CD14-positive monocyte (primary cell): ENCODE measurements around the gene ORAI2. TPM values are rescaled to one million over a fixed set of nuclear protein-coding genes. Genes with fewer than 3 reads are reported as not detected.

Source experiments
- DNase-seq, 3 donors: peaks; one replicate each; pipeline ENCODE4 v3.0.0-alpha.2; 2011 to 2022
- H2AFZ ChIP-seq: 2 replicates; pipeline ENCODE4 v1.6.0; 2012; ENCODE audit warnings: mild to moderate bottlenecking, low read depth, low read length, inconsistent platforms; ENCODE audit not compliant: insufficient read depth, poor library complexity, severe bottlenecking
- H3K27ac ChIP-seq, 2 donors: 1 replicate in 1 of 2; 2 replicates in 1 of 2; pipeline ENCODE4 v1.5.1; 2012 to 2013; ENCODE audit warnings: low read length in 2 of 2, control low read depth in 1 of 2, inconsistent platforms in 1 of 2, low read depth in 1 of 2, mild to moderate bottlenecking in 1 of 2
- H3K27me3 ChIP-seq, 2 donors: one replicate each; pipeline versions ENCODE4 v1.6.0 to v1.6.1; 2011 to 2013; ENCODE audit warnings: low read length in 2 of 2; ENCODE audit not compliant: control insufficient read depth in 2 of 2, insufficient read depth in 2 of 2
- H3K36me3 ChIP-seq, 2 donors: replicated peaks in 1 of 2; 1 replicate in 1 of 2; 2 replicates in 1 of 2; pipeline versions ENCODE4 v1.5.1 to v1.6.1; 2012 to 2013; ENCODE audit warnings: low read length in 2 of 2, control low read depth in 1 of 2, inconsistent platforms in 1 of 2, mild to moderate bottlenecking in 1 of 2; ENCODE audit not compliant: insufficient read depth in 2 of 2, control insufficient read depth in 1 of 2
- H3K4me1 ChIP-seq, 2 donors: 1 replicate in 1 of 2; 2 replicates in 1 of 2; pipeline versions ENCODE4 v1.5.1 to v1.6.1; 2012 to 2013; ENCODE audit warnings: low read length in 2 of 2, control low read depth in 1 of 2, inconsistent platforms in 1 of 2, mild to moderate bottlenecking in 1 of 2, moderate library complexity in 1 of 2; ENCODE audit not compliant: insufficient read depth in 2 of 2, control insufficient read depth in 1 of 2
- H3K4me2 ChIP-seq: replicated peaks from 2 replicates; pipeline ENCODE3; 2012; ENCODE audit warnings: low read length, moderate library complexity, mild to moderate bottlenecking; ENCODE audit not compliant: poor library complexity, severe bottlenecking; ENCODE audit errors: extremely low read depth
- H3K4me3 ChIP-seq, 3 experiments: fragments of 200-600 bp in 1 of 3; sonication (generic) in 1 of 3; replicated peaks in 1 of 3; 1 replicate in 2 of 3; 2 replicates in 1 of 3; pipeline ENCODE4 v1.5.1; 2011 to 2013; ENCODE audit warnings: low read length in 3 of 3, mild to moderate bottlenecking in 3 of 3, control low read depth in 2 of 3, low read depth in 2 of 3, inconsistent platforms in 1 of 3, moderate library complexity in 1 of 3
- H3K79me2 ChIP-seq: 2 replicates; pipeline ENCODE4 v1.6.0; 2012; ENCODE audit warnings: mild to moderate bottlenecking, control low read depth, inconsistent platforms, low read length, moderate library complexity; ENCODE audit not compliant: insufficient read depth
- H3K9ac ChIP-seq: 2 replicates; pipeline ENCODE4 v1.6.0; 2017; ENCODE audit warnings: low read length, mild to moderate bottlenecking; ENCODE audit not compliant: insufficient read depth, poor library complexity, severe bottlenecking
- H3K9me3 ChIP-seq, 2 donors: replicated peaks in 1 of 2; 1 replicate in 1 of 2; 2 replicates in 1 of 2; pipeline versions ENCODE4 v1.5.1 to v1.6.1; 2012 to 2013; ENCODE audit warnings: low read length in 2 of 2, control low read depth in 1 of 2; ENCODE audit not compliant: control insufficient read depth in 1 of 2, insufficient read depth in 1 of 2
- H4K20me1 ChIP-seq: 2 replicates; pipeline ENCODE4 v1.6.0; 2012; ENCODE audit warnings: mild to moderate bottlenecking, low read length, control low read depth, moderate library complexity; ENCODE audit not compliant: insufficient read depth
- H3K27ac Mint-ChIP-seq, 7 donors: one replicate each; pipeline ENCODE4 v1.8.0; 2020; ENCODE audit warnings: mild to moderate bottlenecking in 7 of 7, mixed read lengths in 7 of 7, moderate library complexity in 6 of 7, inconsistent platforms in 2 of 7
- H3K27me3 Mint-ChIP-seq, 3 donors: one replicate each; pipeline ENCODE4 v1.8.0; 2021 to 2022; ENCODE audit warnings: low read depth in 3 of 3, mild to moderate bottlenecking in 3 of 3, mixed read lengths in 3 of 3, moderate library complexity in 3 of 3, inconsistent platforms in 1 of 3
- H3K36me3 Mint-ChIP-seq, 2 donors: one replicate each; pipeline ENCODE4 v1.8.0; 2020; ENCODE audit warnings: mixed read lengths in 2 of 2, inconsistent platforms in 1 of 2, mild to moderate bottlenecking in 1 of 2
- H3K4me1 Mint-ChIP-seq: one replicate; pipeline ENCODE4 v1.8.0; 2020; ENCODE audit warnings: mild to moderate bottlenecking, mixed read lengths
- H3K4me3 Mint-ChIP-seq, 2 donors: one replicate each; pipeline ENCODE4 v1.8.0; 2020; ENCODE audit warnings: mild to moderate bottlenecking in 2 of 2, mixed read lengths in 2 of 2, moderate library complexity in 1 of 2
- H3K9me3 Mint-ChIP-seq, 7 donors: one replicate each; pipeline ENCODE4 v1.8.0; 2020 to 2022; ENCODE audit warnings: mixed read lengths in 7 of 7, mild to moderate bottlenecking in 6 of 7, moderate library complexity in 6 of 7, inconsistent platforms in 2 of 7
- WGBS: methylation state at CpG from one replicate; pipeline ENCODE4 v1.1.5; 2013; ENCODE audit warnings: missing lambda C conversion rate; ENCODE audit not compliant: insufficient coverage; 5-methylcytosine and 5-hydroxymethylcytosine counted together
- intact Hi-C, 2 donors: fragments of 100-400 bp; cut with micrococcal nuclease; formaldehyde crosslinking; loops; one replicate each; pipeline versions ENCODE4 v1.15.0 to v1.15.1; 2023
- polyA plus RNA-seq, 3 donors: library from polyadenylated mRNA; depleted of rRNA in 1 of 3; unstranded in 2 of 3; stranded (reverse) in 1 of 3; fragments of 300-500 nt in 2 of 3; fragments of >200 nt in 1 of 3; fragmentation: Illumina TruSeq in 2 of 3; gene quantifications; 1 replicate in 2 of 3; 2 replicates in 1 of 3; pipeline ENCODE4 v1.2.3, GENCODE V29; 2012 to 2021
- TF ChIP-seq, protein P1 (sequence below): fragments of 200-600 bp; IDR thresholded peaks from one replicate; pipeline ENCODE4 v1.8.0; 2022; ENCODE audit warnings: antibody characterized with exemption, mild to moderate bottlenecking

The ORAI2 gene
- polyA plus RNA-seq, 3 donors = 27.5 to 50.0 (median 38.2) TPM

DNA sequence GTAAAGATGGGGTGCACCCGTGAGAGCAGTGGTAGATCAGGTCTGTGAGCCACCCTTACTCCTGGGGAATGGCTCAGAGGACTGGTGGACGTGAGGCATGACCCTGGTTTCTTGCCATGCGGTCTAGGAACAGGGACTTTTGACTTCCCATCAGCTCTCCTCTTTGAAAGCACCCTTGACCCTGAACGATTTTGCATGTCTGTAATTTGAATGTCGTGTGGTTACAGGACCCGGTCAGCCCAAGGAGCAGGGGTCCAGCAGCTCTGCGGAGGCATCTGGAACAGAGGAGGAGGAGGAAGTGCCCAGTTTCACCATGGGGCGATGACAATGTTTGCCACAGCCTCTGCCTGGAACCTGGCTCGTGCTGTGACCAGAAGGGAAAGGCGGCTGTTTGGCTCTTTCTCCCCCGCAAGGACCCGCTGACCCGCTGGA is 8.6 kb upstream of the ORAI2 start:
- H4K20me1 ChIP-seq = no peaks in the 10 kb centered on the region
- Mint-ChIP-seq H3K27me3 (peaks cover 0 to 5% (median 0%) of the 10 kb centered on the region in 3 donors), H3K36me3 (peaks cover 29 to 39% of the 10 kb centered on the region in 2 donors), H3K4me1 (peaks cover 72% of the 10 kb centered on the region), H3K27ac (peak overlapping the region; percentile 100), H3K4me3 (peak overlapping the region; percentile 73 to 85), H3K9me3 (peaks cover 0 to 2% (median 0%) of the 10 kb centered on the region in 7 donors)
- TF ChIP-seq, protein P1, sequence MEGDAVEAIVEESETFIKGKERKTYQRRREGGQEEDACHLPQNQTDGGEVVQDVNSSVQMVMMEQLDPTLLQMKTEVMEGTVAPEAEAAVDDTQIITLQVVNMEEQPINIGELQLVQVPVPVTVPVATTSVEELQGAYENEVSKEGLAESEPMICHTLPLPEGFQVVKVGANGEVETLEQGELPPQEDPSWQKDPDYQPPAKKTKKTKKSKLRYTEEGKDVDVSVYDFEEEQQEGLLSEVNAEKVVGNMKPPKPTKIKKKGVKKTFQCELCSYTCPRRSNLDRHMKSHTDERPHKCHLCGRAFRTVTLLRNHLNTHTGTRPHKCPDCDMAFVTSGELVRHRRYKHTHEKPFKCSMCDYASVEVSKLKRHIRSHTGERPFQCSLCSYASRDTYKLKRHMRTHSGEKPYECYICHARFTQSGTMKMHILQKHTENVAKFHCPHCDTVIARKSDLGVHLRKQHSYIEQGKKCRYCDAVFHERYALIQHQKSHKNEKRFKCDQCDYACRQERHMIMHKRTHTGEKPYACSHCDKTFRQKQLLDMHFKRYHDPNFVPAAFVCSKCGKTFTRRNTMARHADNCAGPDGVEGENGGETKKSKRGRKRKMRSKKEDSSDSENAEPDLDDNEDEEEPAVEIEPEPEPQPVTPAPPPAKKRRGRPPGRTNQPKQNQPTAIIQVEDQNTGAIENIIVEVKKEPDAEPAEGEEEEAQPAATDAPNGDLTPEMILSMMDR = no peak
- peaks cover 72 to 79% of the 10 kb centered on the region in 2 donors for H3K4me1 ChIP-seq
- no peaks in the 10 kb centered on the region for H3K9me3 ChIP-seq
- peak overlapping the region; percentile 94 for H3K9ac ChIP-seq
- H3K4me3 ChIP-seq = peak overlapping the region in 1 of 3 experiments; percentile 56
- H3K27ac ChIP-seq = peak overlapping the region; percentile 98 to 100
- H3K79me2 ChIP-seq = peaks cover 5% of the 10 kb centered on the region
- H2AFZ ChIP-seq = peak overlapping the region; percentile 44
- H3K27me3 ChIP-seq = no peaks in the 10 kb centered on the region
- intact Hi-C loops = no loop called here
- H3K36me3 ChIP-seq = no peaks in the 10 kb centered on the region
- WGBS = 17% methylated on average over 8 of the region's 13 CpGs
- DNase-seq = peak; percentile 67 to 77 (median 76)
- H3K4me2 ChIP-seq = peak overlapping the region; percentile 57

DNA sequence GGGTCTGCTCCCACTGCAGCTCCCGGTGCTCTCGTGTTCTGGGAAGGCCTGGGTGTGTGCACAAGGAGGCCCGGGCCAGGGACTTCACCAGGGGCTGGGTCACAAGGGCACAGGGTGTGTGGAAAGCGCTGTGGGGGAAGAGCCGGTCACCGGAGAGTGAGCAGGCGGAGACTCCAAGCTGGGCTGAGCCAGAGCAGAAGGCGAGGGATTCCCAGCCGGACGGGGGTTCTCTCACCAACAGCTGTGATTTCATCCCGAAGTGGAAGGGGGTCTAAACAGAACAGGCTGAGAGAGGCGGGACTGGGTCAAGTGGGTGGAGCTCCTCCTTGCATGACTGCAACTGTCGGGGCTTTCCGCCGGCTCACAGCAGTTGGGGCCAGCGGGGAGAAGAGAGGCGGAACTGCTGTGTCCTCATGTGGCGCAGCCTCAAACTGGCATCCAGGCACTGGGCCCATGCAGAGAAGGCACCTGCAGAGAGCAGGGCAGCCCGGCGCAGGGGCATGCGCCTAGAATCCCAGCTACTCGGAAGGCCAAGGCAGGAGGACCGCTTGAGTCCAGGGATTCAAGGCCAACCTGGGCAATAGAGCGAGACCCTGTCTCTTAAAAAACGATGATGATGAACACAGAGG is 7.6 kb upstream of the ORAI2 start:
- H3K4me3 ChIP-seq = peak overlapping the region in 2 of 3 experiments; percentile 11 to 56
- peaks cover 72% of the 10 kb centered on the region for H3K4me1 Mint-ChIP-seq
- peak overlapping the region; percentile 100 for H3K27ac Mint-ChIP-seq
- peaks cover 0 to 2% (median 0%) of the 10 kb centered on the region in 7 donors for H3K9me3 Mint-ChIP-seq
- intact Hi-C loops = no loop called here
- H3K36me3 ChIP-seq = no peaks in the 10 kb centered on the region
- TF ChIP-seq, protein P1 = no peak
- H3K9me3 ChIP-seq = no peaks in the 10 kb centered on the region
- peaks cover 73 to 79% of the 10 kb centered on the region in 2 donors for H3K4me1 ChIP-seq
- peaks cover 0 to 5% (median 0%) of the 10 kb centered on the region in 3 donors for H3K27me3 Mint-ChIP-seq
- peak; percentile 93 to 98 (median 93) for DNase-seq
- peak overlapping the region; percentile 57 for H3K4me2 ChIP-seq
- H3K9ac ChIP-seq = peak overlapping the region; percentile 94
- WGBS = 8% methylated on average over 25 of the region's 25 CpGs
- no peaks in the 10 kb centered on the region for H4K20me1 ChIP-seq
- peak overlapping the region; percentile 98 to 100 for H3K27ac ChIP-seq
- peak overlapping the region; percentile 73 to 85 for H3K4me3 Mint-ChIP-seq
- H2AFZ ChIP-seq = peak overlapping the region; percentile 44
- H3K27me3 ChIP-seq = no peaks in the 10 kb centered on the region
- peaks cover 5% of the 10 kb centered on the region for H3K79me2 ChIP-seq
- peaks cover 25 to 34% of the 10 kb centered on the region in 2 donors for H3K36me3 Mint-ChIP-seq
